SU-DHL-6 (cell line): ENCODE results near the gene SLITRK4.

Experiments used
- EZH2phosphoT487 ChIP-seq: fragments of 200-600 bp; sonication (generic), shearing (Covaris generic); conservative IDR thresholded peaks from 2 replicates; pipeline ENCODE4 v1.6.1; 2018; ENCODE audit warnings: mild to moderate bottlenecking, antibody characterized with exemption, low read length, moderate library complexity, mixed read lengths
- TF ChIP-seq, protein P1 (sequence below): fragments of 200-600 bp; sonication (generic); IDR thresholded peaks from one replicate; pipeline ENCODE4 v1.5.1; 2017; ENCODE audit warnings: antibody characterized with exemption, mild to moderate bottlenecking, low read length, moderate library complexity; ENCODE audit not compliant: insufficient read depth, poor library complexity, severe bottlenecking

DNA sequence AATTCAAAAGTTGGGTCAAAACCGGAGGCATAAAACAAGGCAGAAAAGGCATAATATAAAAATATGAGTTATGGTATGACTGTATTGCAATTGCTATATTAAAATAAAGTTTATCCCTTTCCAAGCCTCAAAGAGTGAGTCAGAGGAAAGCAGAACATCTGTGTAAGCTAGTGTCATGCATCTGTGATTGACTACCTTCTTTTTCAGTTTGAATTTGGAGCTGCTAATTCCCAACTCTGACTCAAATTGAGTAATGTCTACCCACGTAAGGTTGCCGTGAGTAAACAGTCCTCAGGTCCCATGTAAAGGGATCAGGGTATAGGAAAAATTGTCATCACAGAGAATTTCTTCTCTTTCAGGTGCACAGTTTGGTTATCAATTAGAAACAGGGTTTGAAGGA, 6.5 kb upstream of the SLITRK4 start:
- TF ChIP-seq, protein P1, sequence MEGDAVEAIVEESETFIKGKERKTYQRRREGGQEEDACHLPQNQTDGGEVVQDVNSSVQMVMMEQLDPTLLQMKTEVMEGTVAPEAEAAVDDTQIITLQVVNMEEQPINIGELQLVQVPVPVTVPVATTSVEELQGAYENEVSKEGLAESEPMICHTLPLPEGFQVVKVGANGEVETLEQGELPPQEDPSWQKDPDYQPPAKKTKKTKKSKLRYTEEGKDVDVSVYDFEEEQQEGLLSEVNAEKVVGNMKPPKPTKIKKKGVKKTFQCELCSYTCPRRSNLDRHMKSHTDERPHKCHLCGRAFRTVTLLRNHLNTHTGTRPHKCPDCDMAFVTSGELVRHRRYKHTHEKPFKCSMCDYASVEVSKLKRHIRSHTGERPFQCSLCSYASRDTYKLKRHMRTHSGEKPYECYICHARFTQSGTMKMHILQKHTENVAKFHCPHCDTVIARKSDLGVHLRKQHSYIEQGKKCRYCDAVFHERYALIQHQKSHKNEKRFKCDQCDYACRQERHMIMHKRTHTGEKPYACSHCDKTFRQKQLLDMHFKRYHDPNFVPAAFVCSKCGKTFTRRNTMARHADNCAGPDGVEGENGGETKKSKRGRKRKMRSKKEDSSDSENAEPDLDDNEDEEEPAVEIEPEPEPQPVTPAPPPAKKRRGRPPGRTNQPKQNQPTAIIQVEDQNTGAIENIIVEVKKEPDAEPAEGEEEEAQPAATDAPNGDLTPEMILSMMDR: no peak
- no peak for TF ChIP-seq EZH2phosphoT487
